Right lobe of liver (tissue), 4 donors: ENCODE results near the gene PPP1R12B.
"Not testable (repeated sequence)": the region's sequence is repeated elsewhere in the genome, so short reads cannot be mapped to it uniquely, and the experiment has no call there.

Source experiments
- POLR2A ChIP-seq: fragments of 450-650 bp; IDR thresholded peaks from one replicate; pipeline ENCODE4 v1.6.1; 2017; ENCODE audit warnings: antibody characterized with exemption, mild to moderate bottlenecking
- TF ChIP-seq, protein P1 (sequence below), 4 donors: fragments of 200-600 bp in 3 of 4; fragments of 450-650 bp in 1 of 4; IDR thresholded peaks; one replicate each; pipeline versions ENCODE4 v1.5.1 to v1.8.0; 2016 to 2022; ENCODE audit warnings: antibody characterized with exemption in 4 of 4, mild to moderate bottlenecking in 2 of 4
- donor health status: DM: no; HTN: no; CAD: no.
- donor health status: DM: no; HTN: no; CAD: no.
- donor health status: DM: no; HTN: yes; CAD: no.

DNA sequence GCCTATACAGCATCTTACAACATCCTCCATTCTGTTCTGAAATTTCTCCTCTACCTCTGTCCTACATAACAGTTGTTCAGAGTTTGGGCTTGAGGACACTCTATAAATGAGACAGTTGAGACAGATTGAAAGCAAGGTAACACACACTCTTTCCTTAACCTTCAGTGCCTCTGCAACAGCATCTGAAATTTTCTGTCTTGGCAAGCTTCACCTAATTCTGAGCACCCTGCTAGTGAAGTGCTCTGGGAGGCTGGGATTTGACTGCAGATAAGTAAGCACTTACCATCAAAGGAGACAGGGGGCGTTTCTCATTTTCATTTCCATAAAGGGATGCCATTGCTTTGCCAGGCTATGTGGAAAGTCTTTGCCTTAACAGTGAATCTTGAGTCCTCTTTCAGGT is 53.3 kb downstream of the PPP1R12B start:
- TF ChIP-seq, protein P1, sequence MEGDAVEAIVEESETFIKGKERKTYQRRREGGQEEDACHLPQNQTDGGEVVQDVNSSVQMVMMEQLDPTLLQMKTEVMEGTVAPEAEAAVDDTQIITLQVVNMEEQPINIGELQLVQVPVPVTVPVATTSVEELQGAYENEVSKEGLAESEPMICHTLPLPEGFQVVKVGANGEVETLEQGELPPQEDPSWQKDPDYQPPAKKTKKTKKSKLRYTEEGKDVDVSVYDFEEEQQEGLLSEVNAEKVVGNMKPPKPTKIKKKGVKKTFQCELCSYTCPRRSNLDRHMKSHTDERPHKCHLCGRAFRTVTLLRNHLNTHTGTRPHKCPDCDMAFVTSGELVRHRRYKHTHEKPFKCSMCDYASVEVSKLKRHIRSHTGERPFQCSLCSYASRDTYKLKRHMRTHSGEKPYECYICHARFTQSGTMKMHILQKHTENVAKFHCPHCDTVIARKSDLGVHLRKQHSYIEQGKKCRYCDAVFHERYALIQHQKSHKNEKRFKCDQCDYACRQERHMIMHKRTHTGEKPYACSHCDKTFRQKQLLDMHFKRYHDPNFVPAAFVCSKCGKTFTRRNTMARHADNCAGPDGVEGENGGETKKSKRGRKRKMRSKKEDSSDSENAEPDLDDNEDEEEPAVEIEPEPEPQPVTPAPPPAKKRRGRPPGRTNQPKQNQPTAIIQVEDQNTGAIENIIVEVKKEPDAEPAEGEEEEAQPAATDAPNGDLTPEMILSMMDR (IDR thresholded peaks at IDR 0.05), result not testable (repeated sequence)
- not testable (repeated sequence) for TF ChIP-seq POLR2A
